Neural progenitor cell (in vitro differentiated cells): ENCODE measurements around the gene IL25.

Experiments
- CTCF ChIP-seq: fragments of 200-600 bp; sonication (generic); IDR thresholded peaks from 2 replicates; pipeline ENCODE4 v1.5.1; 2017; ENCODE audit warnings: antibody characterized with exemption, mild to moderate bottlenecking
- EZH2 ChIP-seq: fragments of 200-600 bp; sonication (generic); IDR thresholded peaks from 2 replicates; pipeline ENCODE4 v1.6.1; 2017; ENCODE audit warnings: antibody characterized with exemption, mild to moderate bottlenecking, moderate library complexity
- EZH2phosphoT487 ChIP-seq: fragments of 200-600 bp; sonication (generic); IDR thresholded peaks from 2 replicates; pipeline ENCODE4 v1.6.1; 2017; ENCODE audit warnings: antibody characterized with exemption

GRCh38 chr14:23378612-23379220, 6.1 kb downstream of the IL25 start:
- no peak for TF ChIP-seq CTCF
- TF ChIP-seq EZH2, result no peak
- TF ChIP-seq EZH2phosphoT487, result no peak
